G401 (cell line): ENCODE measurements around the gene C11orf86. TPM values are rescaled to one million over a fixed set of nuclear protein-coding genes. Genes with fewer than 3 reads are reported as not detected.

Source experiments
- DNase-seq: peaks from one replicate; pipeline ENCODE4 v3.0.0-alpha.2; 2015; ENCODE audit warnings: low spot score
- in situ Hi-C: cut with HindIII; loops from 2 replicates; pipeline ENCODE4 v1.10.0; 2016; ENCODE audit warnings: low sequenced_read_pairs, mixed read lengths
- total RNA-seq: library from RNA; depleted of rRNA; stranded (reverse); fragments of >200 nt; shearing (Covaris generic); gene quantifications from 2 replicates; pipeline ENCODE4 v1.2.3, GENCODE V29; 2014

C11orf86 gene
- total RNA-seq, 1 experiment from 2014 or later, result not detected

- no peak for DNase-seq
- in situ Hi-C loops, result no loop called here
Measured at GRCh38 chr11:66962801-66963200, 12.3 kb upstream of the C11orf86 start.

- in situ Hi-C loops, result no loop called here
- no peak for DNase-seq
Measured at GRCh38 chr11:66964495-66964894, 10.6 kb upstream of the C11orf86 start.

GRCh38 chr11:66966351-66966750 is 8.8 kb upstream of the C11orf86 start:
- no peak for DNase-seq
- in situ Hi-C loops, result no loop called here

GRCh38 chr11:66967670-66968425 is 7.3 kb upstream of the C11orf86 start:
- in situ Hi-C loops, result no loop called here

GRCh38 chr11:66969584-66970225 is 5.4 kb upstream of the C11orf86 start:
- in situ Hi-C loops, result loop anchor here (5.0 kb wide), 1 partner anchor 42 kb away; no protein-coding TSS in a partner anchor
- no peak for DNase-seq

More at GRCh38 chr11:66967670-66968425, 7.3 kb upstream of the C11orf86 start:
- DNase-seq, result no peak

GRCh38 chr11:66970371-66970806 is 4.7 kb upstream of the C11orf86 start:
- in situ Hi-C loops, result loop anchor here (5.0 kb wide), 1 partner anchor 43 kb away; no protein-coding TSS in a partner anchor
- no peak for DNase-seq

GRCh38 chr11:66970807-66971442 is 4.2 kb upstream of the C11orf86 start:
- in situ Hi-C loops, result loop anchor here (5.0 kb wide), 1 partner anchor 44 kb away; no protein-coding TSS in a partner anchor
- no peak for DNase-seq

GRCh38 chr11:66971488-66971887 is 3.6 kb upstream of the C11orf86 start:
- no peak for DNase-seq
- in situ Hi-C loops, result loop anchor here (5.0 kb wide), 1 partner anchor 44 kb away; no protein-coding TSS in a partner anchor

- no peak for DNase-seq
- in situ Hi-C loops, result loop anchor here (5.0 kb wide), 1 partner anchor 47 kb away; no protein-coding TSS in a partner anchor
Measured at GRCh38 chr11:66973956-66974580, 1.0 kb upstream of the C11orf86 start.

GRCh38 chr11:66975405-66976027 is 412 bp downstream of the C11orf86 start:
- DNase-seq, result no peak
- in situ Hi-C loops, result no loop called here

GRCh38 chr11:66976028-66976467 is 944 bp downstream of the C11orf86 start:
- in situ Hi-C loops, result no loop called here

GRCh38 chr11:66976925-66977324 is 1.8 kb downstream of the C11orf86 start:
- no peak for DNase-seq
- in situ Hi-C loops, result no loop called here

More at GRCh38 chr11:66976028-66976467, 944 bp downstream of the C11orf86 start:
- DNase-seq, result no peak

- in situ Hi-C loops, result no loop called here
- no peak for DNase-seq
Measured at GRCh38 chr11:66978229-66978628, 3.1 kb downstream of the C11orf86 start.

- in situ Hi-C loops, result no loop called here
- DNase-seq, result no peak
Measured at GRCh38 chr11:66978717-66979116, 3.6 kb downstream of the C11orf86 start.

GRCh38 chr11:66979336-66979980 is 4.4 kb downstream of the C11orf86 start:
- no peak for DNase-seq
- in situ Hi-C loops, result no loop called here

- in situ Hi-C loops, result no loop called here
- DNase-seq, result peak; percentile 83
Measured at GRCh38 chr11:66981976-66982578, 7.0 kb downstream of the C11orf86 start.

GRCh38 chr11:66983275-66983924 is 8.3 kb downstream of the C11orf86 start:
- in situ Hi-C loops, result no loop called here
- peak; percentile 6 for DNase-seq
